NCI-H146 treated with DMSO at 0.1 percent for 48 hours (cell line): ENCODE data around the gene RRM2.
"Not testable (repeated sequence)": the region's sequence is repeated elsewhere in the genome, so short reads cannot be mapped to it uniquely, and the experiment has no call there.

Experiments used
- DNase-seq: peaks from one replicate; lab custom pipeline; 2025; ENCODE audit not compliant: unreplicated experiment; lab: John Stamatoyannopoulos, UW

The RRM2 gene

DNA sequence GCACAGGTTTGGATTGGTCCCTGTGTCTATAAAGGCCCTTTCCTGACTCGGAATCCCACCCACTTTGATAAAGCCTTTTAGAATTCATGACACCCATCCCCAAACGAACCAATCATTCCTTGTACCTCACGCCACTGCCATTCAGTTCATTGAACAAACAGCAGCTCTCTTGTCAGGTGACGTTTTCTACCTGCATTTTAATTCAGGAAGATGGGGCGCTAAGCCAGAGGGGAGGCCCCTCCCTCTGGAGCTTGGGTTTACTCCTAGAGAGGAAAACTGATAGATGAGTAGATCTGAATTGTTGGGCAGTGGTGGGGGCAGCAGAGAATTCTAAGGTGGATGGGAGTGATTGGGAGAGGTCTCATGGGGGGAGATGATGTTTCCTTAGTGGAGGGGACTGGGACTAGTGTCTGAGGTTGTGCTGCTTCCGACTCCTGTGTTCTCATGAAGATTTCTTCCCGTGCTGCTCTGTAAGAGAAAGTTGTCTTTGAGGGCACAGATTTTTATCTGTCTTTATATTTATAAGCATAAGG, 9.6 kb downstream of the RRM2 start:
- DNase-seq: no peak

DNA sequence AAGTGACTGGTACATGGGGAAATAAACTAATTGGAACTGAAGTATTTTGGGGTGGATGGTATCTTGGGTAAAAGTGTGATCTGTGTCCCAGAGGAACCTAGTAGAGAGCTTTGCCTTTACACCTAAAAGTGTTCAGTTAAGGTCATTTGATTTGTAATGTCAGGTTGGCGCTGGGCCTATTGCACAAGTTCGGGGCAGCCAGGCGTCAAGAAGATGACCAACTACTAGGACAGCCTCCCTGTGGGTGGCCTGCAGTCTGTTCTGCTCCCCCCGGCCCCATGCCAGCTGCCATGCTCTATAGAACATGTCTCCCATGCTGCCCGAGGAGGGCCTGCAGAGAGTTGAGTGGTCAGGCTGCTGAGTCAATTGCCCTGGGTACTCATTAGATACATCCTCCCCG, 10.1 kb downstream of the RRM2 start:
- DNase-seq: no peak

DNA sequence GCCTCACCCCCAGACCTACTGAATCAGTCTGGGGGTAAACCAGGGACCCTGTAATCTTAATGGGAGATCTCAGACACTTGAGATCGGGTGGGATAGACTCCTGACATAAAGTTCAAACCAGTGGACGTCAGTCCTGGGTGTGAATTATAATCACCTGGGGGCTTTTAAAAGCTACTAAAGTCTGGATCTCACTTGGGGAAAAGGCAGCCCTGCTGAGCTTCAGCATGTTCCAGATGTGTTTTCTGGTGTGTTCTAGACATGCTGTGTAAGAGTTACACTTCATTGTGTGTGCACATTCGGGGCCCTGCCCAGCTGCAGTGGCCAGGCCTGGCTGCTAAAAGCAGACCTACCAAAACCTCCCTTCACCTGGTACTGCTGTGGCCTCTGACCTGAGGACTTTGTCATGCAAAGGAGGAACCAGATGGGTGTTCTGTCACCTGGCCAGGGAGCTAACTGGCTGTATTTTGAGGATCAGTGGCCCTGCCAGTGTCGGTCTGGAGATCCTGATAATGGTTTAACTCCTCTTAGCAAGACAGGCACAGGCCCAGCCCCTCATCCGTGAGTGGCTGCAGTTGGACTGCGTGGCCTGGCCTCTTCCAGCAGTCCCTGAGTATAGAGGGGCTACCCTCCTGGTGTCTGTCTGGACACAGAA, 10.6 kb downstream of the RRM2 start:
- DNase-seq: no peak

DNA sequence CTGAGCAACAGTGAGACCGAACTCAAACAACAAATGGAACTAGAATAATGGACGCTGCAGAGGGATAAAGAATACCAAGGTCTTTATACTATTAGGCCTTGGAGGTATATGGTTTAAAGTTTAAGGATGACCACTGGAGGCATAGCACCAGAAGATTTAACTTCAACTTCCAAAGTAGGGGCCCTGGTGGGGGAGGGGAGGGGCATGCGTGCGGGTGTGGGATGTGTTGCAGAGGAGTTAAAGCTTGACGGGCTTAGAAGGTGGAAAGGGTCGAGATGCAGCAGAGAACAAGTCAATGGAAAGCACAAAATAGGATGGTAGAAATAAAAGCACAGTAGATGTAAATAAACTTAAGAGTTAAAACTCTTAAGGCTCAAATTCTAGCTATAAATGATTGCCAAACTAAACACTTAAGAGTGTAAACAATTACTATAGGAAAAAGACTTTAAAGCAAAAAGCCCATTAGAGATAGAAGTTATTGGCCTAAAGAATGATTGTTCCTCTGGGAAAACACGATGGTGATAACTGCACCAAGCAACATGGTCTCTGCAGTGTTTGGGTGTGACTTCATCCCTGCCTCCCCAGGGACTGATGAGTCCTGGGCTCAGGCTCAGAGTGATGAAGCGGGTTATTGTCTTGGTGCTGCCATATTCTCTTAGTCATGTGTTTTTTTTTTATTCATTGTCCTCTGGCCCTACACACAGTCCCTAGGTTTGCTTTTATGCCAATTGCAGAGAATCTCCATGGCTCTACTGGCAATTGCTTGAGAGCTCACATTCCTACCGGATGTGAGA, 13.0 kb downstream of the RRM2 start:
- no peak for DNase-seq

DNA sequence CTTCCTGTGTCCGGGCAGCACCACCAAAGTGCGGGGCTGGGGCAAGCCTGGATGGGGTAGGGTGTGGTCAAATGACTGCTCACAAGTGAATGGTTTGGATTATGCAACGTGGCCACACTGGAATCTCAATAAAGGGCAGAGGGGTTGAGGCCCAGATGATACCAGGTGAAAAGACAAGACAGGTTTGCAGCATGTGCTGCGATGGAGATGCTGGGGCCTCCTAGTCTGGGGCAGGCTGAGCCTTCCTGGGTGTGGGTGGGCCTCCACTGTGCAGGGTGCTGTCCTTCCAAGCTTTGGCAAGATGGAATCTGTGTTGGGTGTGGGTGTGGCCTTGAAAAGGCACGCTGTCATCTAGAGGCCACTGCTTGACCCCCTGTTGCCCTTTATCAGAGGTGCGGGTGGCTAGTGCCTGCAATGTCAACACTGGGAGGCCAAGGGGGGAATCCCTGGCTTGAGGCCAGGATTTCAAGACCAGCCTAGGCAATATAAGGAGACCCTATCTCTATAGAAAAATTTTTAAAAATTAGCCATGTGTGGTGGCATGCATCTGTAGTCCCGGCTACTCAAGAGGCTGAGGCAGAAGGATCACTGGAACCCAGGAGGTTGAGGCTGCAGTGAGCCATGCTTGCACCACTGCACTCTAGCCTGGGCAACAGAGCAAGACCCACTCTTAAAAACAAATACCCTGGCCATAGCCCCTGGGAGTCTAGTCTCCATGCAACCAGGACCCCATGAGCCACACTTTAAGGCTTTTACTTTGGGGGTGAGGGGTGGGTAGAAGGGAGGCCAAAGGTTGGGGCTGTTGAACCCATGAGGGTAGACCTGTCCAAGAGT, 13.8 kb downstream of the RRM2 start:
- no peak for DNase-seq

DNA sequence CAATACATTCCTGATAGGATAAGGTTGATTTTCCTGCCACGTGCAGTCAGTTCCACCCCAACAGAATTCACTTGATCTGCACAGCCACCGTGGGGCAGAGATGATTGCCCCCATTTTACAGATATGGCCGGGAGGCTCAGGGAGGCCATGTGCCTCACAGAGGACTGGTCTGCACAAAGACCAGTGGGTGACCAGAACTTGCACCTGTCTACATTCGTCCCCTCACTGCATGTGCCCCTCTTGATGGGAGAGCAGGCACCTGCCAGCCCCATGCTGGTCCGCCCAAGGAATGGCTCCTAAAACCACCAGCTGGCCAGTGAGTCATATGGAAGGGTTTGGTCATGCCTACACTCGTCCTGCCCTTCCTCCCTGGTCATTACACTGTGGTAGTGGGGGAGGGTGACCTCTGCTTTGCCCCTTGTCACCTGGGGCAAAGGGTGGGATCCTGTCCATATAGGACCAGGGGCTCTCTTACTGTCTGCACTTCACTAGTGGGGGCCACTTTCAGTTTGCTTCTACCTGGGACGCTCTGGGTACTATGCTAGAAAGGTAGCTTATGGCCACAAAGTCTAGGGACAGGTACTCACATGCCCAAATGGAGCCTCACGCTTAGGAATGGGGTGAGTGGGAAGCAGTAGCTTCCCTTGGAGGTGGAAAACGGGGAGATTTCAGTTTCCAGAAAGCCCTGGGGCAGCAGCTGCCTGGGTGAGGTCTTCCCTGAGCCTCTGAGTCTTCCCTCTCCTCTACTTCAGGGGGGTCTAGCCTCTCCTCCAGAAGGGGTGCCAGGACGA, 14.7 kb downstream of the RRM2 start:
- DNase-seq: no peak

DNA sequence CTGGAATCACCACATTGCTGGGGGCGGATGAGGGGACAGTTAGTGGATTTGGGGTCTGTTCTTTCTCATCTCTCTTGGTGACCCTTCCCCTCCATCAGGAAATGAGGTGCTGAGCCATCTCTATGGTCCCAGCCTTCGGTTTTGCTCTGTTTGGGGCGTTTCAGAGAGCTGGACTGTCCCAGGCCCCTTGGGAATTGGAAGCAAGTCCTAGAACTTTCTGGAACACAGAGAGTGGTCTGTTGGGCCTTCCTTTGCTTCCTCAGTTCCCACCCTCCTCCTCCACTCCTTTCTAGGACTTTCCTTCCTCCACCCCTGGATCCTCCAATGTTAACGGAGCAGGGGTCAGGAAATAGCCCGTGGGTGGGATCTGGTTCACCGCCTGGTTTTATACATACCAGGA, 17.0 kb downstream of the RRM2 start:
- DNase-seq: no peak

DNA sequence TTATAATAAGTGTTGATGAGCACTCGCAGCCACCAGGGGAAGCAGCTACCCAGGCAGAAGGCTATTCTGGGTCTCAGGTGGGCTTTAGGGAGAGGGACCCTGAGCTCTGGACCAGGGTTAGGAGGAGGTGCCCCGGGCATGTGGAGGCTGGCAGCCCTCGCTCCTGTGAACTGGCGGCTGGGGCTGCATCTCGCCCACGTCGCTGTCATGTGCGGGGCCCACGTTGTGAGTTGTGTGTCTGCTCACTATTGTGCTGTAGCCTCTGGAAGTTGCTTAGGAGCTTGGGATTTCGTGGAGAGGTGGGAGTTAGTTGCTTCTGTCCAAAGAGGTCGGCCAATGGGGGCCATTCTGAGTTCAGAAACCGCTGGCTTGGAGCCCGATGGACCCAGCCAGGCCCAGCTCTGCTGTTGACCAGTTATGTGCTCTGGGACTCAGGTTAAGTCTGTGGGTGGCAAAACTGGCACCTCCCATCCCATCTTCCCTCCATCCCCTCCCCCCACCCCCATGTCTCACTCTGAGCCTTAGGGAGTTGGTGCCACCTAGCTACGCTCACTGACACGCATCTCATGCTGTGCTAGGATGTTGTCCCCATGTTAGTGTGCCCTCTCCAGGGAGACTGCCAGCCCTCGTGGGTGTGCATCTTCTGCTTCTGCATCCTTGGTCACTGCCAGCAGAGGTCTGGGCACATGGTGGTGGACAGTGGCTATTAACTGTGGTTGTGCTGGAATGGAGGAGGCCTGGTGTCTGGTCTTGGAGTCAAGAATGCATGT, 18.5 kb downstream of the RRM2 start:
- no peak for DNase-seq

DNA sequence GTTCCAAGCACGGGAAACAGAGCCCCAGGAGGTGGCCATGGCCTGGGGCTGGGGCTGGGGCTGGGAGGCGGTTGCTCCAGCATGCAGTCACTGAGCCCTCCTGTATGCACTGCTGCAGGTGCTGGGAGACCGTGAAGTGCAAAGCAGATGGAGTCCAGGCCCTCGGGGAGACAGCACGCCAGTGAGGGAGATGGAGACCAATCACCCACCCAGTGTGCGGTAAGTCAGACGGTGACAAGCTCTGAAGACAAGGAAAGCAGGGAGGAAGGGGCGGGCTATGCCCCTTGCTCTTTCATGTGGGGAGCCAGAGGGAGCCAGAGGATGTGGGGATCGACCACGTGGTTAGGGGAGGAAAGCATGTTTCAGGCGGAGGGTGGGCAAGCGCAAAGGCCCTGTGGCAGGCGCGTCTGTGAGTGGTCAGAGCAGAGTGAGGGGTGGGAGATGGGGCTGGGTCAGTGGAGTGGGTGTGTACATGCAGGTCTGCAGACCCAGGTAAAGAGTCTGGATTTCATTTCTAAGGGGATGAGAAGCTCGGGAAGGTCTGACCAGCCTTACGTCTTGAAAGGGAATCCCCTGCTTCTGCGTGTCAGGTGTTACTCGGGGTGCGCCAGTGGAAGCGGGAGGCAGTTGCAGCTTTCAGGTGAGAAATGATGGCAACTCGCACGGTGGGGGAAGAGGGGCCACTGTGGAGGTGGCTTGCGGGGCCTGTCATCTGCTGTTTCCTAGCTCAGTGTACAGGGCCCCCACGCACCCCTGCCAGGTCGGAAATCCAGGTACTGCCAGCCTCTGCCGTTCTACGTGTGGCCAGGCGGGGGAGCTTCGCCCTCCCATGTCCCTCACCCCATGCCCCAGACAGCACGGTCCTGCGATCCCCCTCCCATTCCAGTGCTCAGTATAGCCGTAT, 19.4 kb downstream of the RRM2 start:
- no peak for DNase-seq

DNA sequence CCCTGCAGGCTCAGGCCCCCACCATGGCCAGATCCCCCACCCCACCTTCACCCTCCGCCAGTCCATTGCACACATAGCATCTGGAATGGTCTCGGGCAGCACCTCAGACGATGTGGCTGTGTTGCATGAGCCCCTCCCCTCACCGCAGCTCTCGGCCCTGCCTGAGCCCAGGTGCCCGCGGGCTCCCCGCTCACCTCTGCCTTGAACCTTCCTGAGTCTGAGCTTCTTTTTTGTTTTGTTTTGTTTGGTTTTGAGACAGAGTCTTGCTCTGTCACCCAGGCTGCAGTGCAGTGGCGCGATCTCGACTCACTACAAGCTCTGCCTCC, 20.1 kb downstream of the RRM2 start:
- DNase-seq: no peak

DNA sequence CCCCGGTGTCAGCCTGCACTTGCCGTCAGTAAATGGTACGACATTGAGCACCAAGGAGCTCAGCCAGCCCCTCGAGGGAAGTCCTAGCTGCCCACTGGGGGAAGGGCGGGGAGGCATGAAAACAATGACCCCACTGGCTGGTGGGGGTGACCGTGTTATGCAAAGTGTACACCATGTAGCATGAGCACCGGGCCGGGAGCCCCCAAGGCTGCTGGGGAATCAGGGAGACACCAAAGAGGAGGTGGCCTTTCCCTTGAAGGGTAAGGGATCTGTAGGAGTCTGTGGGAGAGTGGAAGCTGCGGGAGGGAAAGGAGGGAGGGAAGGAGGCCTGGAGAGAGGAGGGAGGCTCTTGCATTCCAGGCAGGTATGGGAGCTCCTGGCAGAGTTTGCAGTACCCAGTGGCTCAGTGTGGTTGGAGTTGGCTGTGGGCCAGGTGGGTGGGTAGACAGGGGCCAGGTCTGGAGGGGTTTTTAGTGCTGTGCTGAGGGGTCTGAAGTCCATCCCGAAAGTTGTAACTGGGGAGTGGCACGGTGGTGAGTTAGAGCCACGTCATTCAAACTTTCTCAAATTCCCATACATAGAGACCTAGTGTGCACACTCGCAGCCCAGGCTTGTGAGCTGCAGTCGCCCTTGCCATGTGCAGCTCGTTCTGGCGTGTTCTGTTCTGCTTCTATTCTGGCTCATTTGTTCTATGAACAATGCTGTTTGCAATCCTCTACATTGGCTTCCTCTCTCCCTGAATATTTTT, 22.4 kb downstream of the RRM2 start:
- no peak for DNase-seq

DNA sequence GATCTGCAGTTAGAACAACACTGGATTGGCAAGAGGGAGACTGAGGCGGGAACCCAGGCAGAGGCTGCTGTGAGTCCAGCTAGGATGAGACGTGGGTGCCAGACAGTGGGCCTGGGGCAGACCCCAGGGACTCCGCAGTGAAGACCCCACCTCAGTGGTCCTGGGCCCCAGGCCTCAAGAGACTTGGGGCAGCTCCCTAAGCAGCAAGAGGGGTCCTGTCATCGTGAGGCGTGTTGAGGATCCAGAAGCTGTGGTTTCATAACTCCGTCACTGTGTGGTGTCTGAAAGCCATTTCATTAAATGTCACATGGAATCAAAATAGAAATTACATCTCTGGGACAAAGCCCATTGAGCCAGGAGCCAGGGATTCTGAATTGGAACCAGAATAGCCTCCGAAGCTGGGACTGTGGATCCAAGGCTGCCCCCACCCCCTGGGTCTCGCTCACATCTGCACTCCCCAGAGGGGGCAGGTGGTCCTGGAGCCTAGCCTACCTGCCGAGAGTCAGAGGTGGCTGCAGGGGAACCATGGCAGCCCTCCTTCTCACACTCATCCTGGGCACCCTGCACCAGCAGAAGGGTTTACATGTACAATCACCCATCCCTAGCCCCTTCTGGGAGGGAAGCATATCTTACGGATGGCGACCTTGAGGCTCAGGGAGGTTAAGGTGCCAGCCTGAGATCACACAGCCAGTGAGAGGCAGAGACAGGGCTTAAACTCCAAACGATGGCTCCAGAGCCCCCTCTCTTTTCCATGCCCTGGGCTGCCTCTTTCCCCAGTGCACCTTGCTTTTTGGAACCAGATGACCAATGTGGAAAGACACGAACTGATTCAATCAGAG, 23.2 kb downstream of the RRM2 start:
- no peak for DNase-seq

DNA sequence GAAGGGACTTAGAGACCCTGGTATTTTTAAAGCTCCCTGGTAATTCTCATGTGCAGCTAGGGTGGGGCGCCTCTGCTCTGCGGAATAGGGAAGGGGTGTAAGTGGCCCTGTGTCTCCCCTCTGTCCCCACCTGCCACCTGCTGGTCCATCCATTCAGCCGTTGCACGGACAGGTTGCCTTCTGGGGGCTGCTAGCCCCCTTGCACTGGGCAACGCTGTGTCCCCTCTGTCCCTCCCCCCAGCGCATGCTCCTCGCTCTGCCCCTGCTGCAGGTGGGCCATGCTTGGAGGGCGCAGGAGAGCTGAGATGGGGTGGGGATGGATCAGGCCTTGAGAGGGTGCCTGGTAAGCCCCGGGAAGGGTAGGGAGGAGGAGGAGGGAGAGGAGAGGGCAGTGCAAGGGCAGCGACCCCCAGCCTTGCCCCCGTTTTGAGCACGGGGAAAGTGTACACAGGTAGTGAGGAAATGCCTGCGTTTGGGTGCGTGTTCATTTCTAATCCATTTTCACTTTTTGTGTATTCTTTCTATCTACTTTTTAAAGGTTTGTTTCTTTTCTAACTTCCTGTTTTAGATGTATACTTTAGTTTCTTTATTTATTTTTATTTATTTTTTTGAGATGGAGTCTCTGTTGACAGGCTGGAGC, 23.9 kb downstream of the RRM2 start:
- no peak for DNase-seq

DNA sequence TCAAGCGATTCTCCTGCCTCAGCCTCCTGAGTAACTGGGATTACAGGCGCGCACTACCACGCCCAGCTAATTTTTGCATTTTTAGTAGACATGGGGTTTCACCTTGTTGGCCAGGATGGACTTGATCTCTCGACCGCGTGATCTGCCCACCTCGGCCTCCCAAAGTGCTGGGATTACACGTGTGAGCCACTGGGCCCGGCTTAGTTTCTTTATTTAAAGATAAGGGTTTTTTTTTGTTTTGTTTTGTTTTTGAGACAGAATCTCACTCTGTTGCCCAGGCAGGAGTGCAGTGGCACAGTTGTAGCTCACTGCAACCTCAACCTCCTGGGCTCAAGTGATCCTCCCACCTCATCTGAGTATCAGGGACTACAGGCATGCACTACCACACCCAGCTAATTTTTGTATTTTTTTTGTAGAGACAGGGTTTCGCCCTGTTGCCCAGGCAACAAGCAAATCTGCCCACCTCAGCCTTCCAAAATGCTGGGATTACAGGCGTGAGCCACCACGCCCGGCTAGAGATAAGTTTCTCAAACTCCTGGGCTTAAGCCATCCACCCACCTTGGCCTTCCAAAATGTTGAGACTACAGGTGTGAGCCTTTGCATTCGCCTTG, 24.6 kb downstream of the RRM2 start:
- DNase-seq: not testable (repeated sequence)

DNA sequence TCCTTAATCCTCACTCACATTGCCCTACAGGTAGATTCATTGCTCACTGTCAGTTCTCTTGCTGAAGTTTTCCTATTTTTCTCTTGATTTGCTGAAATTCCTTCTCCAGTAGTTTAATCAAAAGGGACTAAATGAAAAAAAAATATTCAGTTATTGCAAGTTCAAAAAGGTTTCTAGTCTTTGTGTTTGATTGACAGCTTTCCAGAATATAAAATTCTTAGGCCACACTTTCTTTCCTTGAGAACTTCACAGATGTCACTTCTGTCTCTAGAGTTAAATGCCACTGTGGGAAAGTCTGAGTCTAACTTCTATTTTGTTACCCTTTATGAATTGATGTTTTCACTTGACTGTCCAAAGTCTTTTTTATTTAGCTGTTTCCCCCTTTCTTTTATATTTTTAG, 25.7 kb downstream of the RRM2 start:
- no peak for DNase-seq

DNA sequence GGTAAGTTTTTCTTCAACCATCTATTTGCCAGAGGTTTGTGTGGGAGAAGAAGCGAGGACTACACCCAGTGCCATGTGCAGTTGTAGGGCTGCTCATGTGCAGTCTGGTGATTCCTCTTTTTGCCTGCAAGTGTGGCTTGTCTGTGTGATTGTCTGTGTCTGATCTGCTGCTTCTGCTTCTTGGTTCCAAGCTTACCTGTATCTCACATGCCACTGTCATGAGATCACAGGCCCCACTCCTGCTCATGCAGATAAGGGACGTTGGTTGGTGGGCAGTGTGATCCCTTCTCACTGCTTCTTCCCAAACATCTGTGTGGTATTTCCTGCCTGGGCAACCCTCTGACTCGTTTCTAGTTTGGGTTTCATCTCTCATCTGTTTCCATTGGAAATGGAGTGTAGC, 27.1 kb downstream of the RRM2 start:
- no peak for DNase-seq

DNA sequence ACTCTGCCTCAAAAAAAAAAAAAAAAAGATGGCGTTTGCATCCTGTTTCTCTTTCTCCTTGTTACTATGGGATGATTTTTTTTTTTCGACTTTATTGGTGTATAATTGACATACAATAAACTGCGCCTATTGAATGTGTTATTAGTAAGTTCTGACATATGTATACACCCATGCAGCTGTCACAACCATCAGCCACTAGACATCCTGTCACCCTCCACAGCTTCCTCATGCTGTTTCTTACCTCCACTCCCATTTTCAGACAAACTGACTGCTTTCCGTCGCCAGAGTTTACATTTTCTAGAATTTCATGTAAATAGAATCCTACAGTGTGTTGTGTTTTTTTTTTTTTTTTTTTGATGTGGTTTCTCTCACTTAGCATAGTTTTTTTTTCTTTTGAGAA, 27.9 kb downstream of the RRM2 start:
- no peak for DNase-seq
